D721Med (cell line): ENCODE measurements around the gene ADPGK.

ENCODE experiments used
- DNase-seq: peaks from one replicate; pipeline ENCODE4 v3.0.0; 2011; ENCODE audit warnings: low spot score; ENCODE audit not compliant: insufficient read length
- FAIRE-seq: peaks from 2 replicates; lab custom pipeline; 2011; peaks lifted over from hg19 to GRCh38; lab: Jason Lieb, UNC
- TF ChIP-seq, protein P1 (sequence below): IDR thresholded peaks from 2 replicates; pipeline ENCODE4 v1.5.1; 2012; ENCODE audit warnings: mild to moderate bottlenecking, control low read depth; ENCODE audit not compliant: insufficient read depth; ENCODE audit errors: missing control alignments

ADPGK gene

DNA sequence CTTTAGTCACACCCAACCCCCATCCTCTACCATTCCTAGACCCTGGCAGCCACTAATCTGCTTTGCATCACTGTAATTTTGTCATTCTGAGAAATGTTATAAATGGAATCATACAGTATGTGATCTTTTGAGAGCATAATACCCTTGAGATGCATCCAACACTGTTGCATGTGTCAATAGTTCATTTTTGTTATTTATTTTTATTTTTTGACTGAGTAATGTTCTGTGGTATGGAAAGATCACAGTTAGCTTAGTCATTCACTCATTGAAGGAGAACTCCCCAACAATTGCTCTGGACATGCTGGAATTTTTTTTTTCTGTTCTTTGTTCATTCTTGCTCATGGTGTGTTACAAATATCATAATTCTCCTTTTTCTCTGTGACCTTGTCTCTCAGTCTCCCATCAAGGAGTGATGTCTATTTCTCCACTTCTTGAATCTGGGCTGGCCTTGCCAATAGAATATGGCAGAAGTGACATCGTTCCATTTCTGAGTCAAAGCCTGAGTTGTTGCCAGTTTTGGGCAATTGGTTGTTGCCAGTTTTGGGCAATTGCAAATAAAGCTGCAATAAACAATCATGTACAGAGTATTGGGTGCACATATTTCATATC, 6.8 kb upstream of the ADPGK start:
- TF ChIP-seq, protein P1, sequence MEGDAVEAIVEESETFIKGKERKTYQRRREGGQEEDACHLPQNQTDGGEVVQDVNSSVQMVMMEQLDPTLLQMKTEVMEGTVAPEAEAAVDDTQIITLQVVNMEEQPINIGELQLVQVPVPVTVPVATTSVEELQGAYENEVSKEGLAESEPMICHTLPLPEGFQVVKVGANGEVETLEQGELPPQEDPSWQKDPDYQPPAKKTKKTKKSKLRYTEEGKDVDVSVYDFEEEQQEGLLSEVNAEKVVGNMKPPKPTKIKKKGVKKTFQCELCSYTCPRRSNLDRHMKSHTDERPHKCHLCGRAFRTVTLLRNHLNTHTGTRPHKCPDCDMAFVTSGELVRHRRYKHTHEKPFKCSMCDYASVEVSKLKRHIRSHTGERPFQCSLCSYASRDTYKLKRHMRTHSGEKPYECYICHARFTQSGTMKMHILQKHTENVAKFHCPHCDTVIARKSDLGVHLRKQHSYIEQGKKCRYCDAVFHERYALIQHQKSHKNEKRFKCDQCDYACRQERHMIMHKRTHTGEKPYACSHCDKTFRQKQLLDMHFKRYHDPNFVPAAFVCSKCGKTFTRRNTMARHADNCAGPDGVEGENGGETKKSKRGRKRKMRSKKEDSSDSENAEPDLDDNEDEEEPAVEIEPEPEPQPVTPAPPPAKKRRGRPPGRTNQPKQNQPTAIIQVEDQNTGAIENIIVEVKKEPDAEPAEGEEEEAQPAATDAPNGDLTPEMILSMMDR = no peak
- DNase-seq (no peak), FAIRE-seq (no peak)

DNA sequence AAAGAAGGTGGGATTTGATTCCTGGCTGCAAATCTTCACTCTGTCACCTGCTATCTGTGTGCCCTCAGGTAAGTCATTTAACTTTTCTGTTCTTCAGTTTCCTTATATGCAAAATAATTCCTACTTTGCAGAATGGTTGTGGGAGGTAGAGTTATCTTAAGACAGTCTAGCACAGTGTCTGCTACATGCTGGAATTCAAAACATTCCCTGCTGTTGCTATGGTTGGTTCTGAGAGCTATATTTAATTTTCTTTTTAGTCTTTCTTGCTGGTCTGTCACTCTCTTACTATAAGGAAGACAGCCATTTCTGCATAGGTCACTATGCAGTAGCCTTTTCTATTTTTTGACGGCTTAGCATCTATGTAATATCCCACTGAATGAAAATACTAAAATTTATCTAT, 4.0 kb upstream of the ADPGK start:
- TF ChIP-seq, protein P1 = no peak

DNA sequence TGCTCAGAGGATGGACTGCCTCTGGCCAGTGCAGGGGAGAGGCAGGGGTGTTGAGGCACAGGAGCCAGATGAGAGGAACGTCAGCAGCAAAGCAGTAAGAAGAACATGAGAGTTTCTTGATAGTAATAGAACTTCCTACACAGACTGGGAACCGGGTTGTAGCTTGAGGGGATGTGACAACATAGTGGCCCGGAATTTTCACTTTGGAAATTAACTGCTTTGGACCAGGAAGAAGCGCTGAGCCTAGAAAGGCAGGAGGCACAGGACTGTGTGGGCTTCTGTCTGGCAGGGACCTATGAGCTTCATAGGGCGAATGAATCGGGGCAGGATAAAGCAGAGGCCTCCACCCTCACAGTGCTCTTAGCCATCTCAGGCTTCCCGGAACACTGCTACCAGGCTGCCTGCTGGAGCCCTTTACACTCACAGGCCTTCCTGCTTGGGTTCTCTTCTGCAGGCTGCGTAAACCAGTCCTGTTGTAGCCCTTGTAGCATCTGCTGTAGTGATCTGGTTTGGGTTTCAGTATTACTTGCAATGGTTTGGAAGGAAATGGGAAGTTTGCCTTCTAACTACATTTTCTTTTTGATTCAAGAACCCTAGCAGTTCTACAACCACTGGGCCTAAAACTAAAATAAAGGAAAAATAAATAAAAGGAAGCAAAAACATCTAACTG, 3.3 kb upstream of the ADPGK start:
- TF ChIP-seq, protein P1 = no peak
- no peak for DNase-seq
- FAIRE-seq = no peak

More for the DNA sequence above, 4.0 kb upstream of the ADPGK start:
- FAIRE-seq (no peak), DNase-seq (no peak)

DNA sequence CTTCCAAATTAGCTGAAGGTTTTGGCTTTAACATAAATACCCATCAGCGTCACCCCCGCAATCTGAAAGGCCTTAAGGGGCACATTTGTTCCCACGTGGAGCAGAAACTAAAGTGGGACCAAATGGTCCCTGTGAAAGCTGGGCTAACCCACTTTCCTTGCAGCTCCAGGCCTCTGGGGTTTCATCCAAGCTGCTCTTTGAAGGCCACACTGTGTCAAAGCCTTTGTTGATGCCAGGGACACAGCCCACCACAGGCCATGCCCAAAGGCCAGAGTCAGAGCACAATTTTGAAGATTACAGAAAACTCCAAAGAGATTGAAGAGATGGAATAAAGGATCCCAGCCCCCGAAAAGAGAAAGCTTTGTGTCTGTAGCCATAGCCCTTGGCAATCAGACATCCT, 2.7 kb upstream of the ADPGK start:
- FAIRE-seq = no peak
- TF ChIP-seq, protein P1 = no peak

DNA sequence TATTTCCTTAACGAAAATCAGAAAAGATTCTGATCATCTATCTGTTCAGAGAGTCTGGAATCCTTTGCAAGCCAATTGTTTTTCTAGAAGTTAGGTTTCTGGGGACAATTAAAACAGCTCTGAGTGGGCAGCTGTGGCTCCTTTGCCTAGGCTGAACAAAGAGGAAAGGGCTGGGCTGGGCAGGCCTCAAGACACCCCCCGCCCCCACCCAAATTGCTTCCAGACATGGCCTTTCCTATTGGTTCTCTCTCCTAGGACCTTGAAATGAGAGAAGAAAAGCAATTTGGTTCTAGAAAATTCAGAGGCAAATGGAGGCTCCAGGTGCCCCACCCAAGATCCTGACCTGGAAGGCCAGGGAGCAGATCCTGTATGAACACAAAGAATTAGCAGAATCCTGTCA, 2.3 kb upstream of the ADPGK start:
- no peak for FAIRE-seq
- TF ChIP-seq, protein P1 = no peak
- DNase-seq = no peak

More for the DNA sequence above, 2.7 kb upstream of the ADPGK start:
- no peak for DNase-seq

DNA sequence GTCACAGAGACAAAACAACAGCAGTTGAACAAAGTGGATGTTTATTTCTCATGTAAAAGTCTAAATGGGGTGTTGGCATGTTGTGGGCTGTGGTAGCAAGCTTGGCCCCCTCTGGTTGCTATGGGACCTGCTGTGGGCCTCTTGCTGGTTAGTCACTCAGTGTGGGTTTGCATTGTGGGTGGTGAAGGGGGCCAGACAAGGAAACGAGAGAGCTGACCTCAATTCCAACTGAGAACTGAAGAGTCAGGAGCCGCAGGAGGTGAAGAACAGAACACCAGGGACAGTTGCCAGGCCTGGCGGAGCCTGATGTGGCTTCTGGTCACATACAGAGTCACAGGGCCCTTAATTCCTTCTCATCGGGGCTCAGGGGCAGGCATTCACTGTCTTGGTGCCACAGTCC, 1.9 kb upstream of the ADPGK start:
- no peak for FAIRE-seq
- TF ChIP-seq, protein P1 = no peak
- no peak for DNase-seq

DNA sequence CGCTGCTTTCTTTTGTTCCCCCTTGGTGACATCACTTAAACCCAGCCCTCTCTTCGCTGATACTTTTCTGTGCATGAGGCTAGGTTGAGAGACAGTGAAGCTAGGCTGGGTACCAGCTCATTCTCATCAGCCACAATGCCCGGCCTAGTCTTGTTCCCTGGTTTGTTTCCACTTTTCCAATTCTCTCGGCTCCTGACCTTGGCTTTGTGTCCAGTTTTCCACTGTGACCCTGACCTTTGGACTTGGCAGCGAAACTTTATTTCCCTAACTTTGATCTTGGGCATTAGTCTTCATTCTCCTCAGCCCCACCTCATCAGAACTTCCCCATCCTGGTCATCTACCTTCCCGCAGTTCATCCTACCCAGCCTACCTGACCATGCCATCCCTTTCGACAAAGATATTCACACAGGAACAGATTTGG, 908 bp upstream of the ADPGK start:
- TF ChIP-seq, protein P1 = no peak
- DNase-seq (no peak), FAIRE-seq (no peak)
